GM19351 (cell line): Measurements from ENCODE around the gene MAMDC2.

Experiments
- ATAC-seq: cut with Tn5 transposase; IDR thresholded peaks from one replicate; pipeline ENCODE4 v1.9.1; 2021; ENCODE audit warnings: mild to moderate bottlenecking, moderate library complexity; ENCODE audit not compliant: unreplicated experiment

Gene MAMDC2

DNA sequence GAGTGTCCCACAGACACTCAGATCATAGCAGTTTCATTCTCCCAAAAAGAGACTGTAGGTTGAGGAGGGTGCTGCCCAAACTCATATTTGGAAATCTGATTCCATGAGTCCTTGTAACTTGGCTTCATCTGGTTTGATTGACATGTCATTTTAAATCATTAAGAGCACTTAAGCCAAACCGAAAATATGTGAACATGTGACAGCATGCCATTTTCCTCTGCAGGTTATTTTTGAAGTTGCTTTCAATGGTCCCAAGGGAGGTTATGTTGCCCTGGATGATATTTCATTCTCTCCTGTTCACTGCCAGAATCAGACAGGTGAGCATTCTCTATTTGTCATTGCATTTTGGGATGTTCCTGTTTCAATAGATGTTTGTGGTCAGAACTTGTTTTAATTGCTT, 87.6 kb downstream of the MAMDC2 start:
- ATAC-seq, result no peak

DNA sequence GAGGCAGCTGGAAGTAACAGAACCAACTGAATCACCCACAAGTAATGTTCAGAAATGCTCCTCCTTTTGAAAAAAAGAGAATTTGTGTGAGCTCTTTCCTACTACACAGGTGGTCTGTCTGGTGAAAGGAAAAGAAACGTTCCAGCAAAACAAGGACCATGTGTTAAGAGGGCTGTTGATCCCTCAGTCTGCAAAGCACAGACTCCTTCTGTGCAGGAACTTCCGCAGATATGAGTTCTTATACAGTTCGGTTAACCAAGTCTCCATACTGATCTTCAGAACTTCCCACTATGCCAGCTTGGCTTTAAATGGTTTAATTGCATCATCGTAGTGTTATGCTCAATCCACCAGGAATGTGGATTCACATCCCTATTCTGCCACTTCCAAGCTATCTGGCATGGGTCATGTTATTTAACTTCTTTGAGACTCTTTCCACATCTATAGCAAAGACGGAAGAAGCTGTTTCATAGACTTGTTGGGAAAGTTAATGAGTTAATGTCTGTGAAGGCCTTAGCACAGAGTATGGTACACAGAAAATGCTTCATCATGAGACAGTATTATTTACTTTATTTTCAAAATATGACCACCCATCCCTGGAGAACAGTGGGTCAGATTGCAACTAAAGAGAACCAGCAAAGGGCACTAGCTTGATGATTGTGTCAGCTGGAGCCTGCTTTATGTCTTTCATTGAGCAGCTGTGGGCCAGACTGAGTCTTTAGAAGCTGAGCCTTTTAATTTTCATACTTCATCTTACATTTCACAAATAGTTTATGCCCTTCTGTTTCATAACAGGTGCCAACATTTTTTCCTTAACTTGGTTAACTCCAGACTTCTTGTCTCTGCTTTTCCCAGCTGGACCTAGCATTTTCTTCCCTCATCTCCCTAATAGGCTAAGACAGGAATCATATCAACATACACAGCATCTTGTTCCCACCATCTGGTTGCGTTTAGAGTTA, 89.9 kb downstream of the MAMDC2 start:
- no peak for ATAC-seq

DNA sequence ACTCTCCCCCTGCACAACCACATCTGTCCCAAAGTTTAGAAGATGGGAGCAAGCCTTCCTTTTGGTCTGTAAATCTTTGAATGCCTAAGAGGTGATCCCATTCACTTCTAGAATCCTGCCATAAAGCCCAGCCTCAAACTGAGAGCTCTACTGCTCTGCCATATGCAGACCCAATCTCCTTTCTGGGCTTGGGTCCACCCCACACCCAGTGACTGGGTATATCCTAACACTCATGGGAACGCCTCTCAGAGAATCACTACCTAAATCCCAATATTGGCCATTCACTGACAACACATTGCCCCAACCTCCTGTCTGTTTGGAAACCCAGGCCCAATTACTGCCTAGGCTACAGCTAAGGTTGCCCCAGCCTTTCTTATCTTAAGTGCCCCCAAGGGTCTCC, 90.7 kb downstream of the MAMDC2 start:
- ATAC-seq, result no peak

DNA sequence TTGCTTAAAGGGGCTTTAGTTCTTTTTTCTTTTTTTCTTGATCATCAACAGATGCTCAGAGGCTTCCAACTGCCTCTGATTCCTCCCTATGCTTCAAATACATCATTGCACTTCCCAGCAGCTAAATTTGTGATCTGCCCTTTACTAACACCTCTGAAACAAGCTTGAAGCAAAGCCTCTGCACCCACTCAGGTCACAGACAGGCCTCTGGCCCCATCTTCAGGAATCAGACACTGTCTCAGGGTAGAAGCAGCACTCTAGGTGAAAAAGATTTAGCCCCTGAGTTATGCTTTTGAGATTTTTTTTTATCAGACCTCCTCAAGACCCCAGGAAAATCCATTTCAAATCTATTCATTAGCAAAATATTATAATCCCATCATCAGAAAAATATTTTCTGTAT, 91.5 kb downstream of the MAMDC2 start:
- ATAC-seq, result no peak

DNA sequence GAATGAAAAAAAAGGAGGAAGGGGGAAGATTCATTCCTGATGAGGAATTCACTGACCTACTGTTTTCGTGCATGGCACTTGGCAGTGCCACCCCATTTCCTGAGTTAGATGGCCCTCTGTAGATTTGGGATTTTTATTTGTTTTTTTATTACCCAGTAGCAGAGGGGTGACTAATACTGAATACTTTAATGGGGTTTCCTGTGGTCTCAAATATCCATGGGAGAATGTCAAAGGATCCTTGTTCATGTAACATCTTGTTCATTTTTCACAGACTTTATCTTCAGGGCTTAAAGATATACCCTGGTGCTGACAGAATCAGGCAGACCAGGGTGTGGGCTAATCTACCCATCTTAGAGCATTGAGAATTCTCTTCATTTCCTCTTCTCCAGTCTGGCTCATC, 93.0 kb downstream of the MAMDC2 start:
- no peak for ATAC-seq

DNA sequence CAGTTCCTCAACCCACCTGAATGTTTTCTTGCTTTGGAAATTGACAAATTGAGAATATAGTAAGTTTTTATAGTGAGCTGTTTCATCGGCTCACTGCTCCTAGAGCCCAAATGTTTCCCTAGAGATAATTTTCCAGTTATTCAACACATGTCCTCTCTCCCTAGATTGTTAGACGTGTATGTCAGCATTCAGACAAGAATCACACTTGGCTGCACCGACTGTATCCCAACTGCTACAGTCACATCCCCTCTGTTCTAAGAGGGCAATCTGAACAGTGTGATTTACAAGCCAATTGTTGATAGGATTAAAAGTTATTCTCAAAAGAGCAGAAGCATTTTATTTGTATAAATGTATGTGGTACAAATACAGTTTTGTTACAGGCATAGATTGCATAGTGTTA, 93.9 kb downstream of the MAMDC2 start:
- no peak for ATAC-seq

DNA sequence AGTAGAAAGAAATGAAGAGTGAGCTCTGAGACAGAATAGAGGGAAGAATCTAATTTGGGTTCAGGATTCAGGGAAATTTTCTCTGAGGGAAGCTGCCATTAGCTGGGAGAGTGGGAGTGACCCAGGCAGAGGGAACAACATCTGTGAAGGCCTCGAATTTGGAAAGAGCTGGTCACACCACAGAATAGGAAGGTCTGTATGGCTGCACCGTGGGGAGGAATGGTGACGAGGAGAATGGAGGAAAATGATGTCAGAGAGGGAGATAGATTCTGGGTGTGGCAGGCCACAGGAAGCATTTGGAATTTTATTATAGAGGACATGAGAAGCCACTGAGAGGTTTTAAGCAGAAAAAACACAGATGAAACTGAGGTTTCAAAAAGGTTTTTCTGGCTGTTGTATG, 98.5 kb downstream of the MAMDC2 start:
- no peak for ATAC-seq

DNA sequence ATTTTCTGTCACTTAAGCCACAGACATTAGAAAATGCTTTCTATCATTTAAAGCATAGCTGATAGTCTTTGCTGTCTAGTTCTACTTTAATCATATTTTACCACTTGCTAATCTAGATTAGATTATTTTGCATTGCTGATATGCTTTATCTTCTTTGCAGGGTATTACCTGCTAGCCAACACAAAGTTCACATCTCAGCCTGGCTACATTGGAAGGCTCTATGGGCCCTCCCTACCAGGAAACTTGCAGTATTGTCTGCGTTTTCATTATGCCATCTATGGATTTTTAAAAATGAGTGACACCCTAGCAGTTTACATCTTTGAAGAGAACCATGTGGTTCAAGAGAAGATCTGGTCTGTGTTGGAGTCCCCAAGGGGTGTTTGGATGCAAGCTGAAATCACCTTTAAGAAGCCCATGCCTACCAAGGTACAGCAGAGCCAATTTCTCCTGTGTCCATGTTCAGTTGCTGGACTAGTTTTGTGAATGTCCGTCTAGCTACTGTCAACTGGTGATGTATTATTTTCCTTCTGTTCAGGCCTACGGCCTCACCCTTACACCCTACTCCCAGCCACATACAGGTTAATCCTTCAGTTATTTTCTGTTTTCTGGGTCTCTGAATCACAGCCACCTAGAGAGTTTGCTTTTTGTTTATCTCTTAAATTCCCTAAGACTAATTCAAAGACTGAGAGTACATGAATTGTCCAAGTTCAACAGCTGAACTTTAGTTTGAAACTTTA, 99.9 kb downstream of the MAMDC2 start:
- no peak for ATAC-seq

DNA sequence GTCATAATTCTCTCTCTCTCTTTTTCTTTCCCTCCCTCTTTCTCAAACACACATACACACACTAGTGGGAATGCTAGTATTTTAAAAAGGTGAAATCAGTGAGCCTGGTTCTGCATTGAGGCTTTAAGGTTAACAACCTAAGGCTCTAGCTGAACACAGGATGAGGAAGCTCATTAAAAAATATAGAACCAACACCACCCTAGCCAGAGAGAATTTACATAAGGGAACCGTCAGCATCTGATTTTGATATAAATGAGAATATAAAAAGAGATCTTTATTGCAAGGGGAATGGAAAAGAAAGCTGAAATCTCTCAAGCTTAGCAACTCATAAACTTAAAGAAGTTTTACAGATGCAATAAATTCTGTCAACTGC, 100.5 kb downstream of the MAMDC2 start:
- ATAC-seq, result no peak

DNA sequence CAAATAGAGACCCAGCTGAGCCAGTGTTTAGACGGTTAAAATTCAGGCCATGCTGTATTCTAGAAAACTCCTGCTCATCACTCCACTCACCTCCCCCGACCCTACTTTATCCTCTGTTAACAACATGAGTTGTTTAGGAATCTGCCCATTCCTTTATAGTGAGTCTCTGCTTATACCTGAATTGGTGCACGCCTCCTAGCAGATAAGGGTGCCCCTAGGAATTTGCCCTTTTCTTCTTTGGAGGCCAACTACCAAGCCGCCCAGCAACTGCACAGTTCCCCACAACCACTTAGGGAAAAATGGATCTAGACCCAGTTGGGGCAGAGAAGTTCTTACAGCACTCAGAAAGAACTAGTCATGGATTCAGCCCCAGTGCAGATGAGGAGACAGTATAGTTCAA, 102.3 kb downstream of the MAMDC2 start:
- ATAC-seq, result no peak

DNA sequence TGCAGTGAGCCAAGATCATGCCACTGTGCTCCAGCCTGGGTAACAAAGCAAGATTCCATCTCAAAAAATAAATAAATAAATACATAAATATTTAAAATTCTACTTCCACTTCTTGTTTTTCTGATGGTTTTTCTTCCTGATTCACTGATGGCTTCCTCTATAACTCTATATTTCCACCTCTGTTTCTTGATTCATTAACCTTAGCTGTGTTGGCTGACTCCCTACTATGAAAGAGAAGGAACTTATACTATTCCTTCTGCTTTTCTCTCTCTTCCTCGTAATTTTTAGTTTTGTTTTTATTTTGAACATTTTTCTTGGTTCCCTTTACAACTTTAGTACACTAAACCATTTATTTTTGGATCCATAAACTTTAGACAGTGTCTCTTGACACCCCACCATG, 103.5 kb downstream of the MAMDC2 start:
- no peak for ATAC-seq

DNA sequence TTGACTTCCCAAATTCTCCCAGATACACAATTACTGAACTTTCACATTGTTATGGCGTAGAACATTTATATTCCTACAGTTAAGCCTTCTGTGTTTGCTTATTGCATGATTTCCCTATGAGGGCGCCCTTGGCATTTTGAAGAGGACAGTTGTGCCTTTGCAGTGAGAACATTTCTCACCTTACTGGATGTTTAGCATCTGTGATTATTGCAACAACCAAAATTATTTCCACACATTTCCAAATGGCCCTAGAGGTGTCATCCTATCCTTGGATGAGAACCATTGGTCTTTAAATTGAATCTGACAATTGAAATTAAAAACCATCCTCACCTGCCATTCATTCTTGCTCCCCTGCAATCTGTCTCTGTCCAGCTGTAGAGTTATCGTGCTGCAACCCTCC, 104.0 kb downstream of the MAMDC2 start:
- no peak for ATAC-seq

DNA sequence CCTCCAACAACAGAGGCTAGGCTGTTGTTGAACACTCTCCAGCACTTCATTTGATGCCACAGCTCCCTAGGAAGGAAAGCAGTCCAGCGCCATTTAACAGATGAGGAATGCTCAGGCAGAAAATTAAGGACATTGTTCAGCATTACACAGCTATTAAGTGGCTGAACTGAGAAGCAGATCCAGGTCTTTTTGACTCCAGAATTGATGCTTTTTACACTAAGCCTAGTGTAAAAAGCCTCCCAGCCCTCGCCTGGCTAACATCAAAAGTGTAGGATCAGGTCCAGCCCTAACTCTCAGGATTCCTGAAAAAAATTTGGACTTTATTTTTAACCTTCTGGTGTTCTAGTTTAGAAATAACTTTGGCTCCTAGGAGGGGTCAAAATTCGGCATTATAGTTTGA, 108.7 kb downstream of the MAMDC2 start:
- ATAC-seq, result no peak

DNA sequence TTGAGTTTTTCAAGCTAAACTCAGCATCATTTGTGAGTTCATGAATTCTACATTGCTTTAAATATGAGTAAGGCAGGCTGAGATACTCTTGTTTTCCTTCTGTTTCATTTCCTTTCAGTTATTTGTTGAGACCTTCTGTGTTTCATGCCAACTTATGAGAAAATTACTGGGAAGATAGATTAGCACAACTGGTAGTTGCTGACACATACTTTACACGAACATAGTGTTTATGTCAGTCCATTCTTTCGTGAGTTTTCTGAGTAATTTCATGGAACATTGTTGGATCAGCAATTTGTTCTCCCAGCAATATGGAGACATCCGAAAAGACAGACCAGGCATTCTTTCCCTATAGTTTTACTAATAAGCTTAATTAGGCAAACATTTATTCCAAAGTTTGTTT, 113.1 kb downstream of the MAMDC2 start:
- no peak for ATAC-seq

DNA sequence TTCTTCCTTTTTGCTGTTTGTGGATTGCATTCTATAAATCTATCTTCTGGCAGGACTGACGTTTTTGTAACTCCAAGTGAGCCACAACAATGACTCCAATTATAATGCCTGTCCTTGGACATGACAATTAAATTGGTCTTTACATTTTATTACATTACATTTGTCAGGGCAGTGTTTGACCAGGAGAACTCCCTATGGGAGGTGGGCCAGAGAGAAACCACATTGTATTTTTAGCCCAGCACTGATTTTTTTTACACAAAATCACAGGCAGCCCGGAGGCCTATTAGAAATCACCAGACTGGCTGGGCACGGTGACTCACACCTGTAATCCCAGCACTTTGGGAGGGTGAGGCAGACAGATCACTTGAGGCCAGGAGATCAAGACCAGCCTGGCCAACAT, 116.0 kb downstream of the MAMDC2 start:
- ATAC-seq, result no peak

DNA sequence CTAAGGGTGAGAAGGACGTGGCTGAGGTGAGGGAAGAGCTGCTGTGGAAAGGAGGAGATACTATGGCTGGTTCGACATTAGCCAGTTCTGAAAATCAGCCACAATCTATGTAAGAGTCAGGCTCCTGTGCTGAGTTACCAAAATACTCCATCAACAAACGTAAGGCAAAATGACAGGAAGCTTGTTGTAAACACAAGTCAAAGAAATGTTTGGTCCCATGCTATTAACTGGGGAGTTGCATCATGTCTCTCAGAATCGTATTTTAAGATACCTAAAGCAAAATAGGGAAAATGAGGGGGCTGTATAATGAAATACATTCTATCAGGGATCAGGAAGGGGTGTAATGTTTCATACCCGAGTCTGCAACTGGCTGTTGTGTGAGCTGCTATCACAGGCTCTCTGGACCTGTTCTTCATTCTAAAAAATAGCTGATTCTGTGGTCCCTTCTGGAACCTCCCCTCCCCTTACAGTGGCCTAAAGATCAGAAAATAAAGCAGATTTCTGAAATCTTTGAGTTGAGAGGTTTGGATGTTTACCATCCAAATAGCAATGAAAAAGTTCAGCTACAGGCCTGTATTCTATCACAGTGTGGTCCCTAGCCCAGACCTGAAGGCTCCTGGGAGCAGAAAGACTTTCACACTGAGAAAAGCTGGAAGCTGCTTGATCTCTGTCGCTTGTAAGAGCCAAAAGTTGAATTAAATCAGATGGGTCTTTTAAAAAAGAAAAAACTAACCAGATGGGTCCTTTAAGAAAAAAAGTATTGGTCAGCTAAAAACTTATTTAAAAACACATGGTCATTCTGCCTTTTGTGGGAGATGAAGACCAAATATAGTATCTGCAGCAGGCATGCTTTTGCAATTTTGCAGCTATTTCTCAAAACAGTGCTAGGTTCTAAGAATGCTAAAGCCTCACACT, 117.3 kb downstream of the MAMDC2 start:
- ATAC-seq, result no peak

DNA sequence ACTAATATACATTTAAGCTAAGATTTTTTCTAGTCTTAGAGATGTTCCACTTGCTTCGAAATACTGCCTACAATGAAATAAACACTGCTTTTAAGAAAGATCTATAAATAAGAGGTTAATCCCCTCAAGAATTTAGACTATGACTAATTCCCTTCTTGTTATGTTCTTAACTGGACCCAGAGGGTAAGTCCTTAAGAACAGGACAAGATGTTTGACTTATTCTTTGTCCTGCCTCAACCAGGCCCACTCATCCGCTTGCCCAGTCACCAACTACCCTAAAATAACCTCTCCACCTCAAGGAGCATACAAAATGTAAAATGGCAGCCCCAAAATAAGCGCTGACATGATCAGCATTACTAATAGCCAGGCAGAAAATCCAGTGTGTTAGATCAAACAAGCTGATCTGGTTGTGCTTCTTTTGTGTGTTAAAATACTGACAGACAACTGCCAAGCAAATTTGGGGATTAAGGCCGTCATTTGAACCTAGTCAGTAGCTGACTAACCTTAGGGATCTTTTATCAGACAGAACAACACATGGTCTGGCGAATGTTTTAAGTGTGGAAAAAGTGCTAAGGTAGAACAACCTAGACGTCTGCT, 121.5 kb downstream of the MAMDC2 start:
- ATAC-seq, result no peak

DNA sequence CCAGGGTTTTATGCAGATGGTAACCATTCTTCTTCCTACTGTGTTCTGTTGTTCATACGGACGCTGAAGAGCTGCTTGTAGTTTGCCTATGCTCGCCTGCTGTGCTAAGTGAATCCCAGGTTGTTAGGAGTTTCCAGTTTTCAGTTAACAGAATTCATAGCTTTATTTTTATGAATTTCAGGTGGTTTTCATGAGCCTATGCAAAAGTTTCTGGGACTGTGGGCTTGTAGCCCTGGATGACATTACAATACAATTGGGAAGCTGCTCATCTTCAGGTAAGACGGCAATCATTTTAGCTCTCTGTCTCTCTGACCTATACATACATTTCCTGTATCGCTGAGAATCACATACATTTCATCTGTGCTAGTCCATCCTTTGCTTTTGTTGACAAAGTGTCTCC, 124.9 kb downstream of the MAMDC2 start:
- ATAC-seq, result no peak

DNA sequence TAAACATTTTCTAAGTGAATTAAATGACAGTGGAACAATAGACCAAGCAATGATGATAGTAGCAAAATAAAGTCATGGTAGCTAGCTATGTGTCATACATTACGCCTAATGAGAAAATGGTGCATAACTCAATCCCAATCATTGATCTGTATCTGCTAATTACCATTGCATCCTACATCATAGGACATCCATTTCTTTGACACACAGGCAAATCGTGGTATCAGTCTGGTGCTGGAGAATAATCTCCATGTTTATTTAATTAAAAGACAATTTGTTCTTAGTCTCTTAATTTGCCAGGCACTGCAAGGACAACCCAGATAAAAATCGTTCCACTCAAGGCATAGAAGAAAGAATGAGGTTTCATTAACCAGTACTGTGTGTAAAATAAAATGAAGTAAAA, 125.6 kb downstream of the MAMDC2 start:
- ATAC-seq, result no peak

DNA sequence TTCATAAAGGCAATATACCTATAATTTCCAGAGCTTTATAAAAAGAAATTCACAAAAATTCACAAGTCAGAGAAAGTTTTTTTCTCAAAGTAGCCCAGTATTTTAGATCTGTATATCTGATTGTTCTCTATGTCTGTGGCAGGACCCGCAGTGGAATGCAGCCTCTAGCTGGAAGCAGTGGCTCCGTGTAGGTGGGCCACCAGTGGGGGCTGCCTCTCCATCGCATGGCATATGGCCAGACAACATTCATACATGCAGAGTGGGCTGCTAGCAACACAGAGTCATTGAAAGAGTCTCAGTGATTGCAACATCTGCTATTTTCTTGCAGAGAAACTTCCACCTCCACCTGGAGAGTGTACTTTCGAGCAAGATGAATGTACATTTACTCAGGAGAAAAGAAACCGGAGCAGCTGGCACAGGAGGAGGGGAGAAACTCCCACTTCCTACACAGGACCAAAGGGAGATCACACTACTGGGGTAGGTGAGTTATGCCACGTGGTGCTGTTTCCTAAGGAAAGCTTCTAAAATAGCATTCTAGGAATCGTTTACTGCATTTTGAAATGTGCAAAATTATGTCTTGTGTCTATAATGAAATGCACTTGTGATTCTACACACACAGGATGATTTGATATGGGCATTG, 126.6 kb downstream of the MAMDC2 start:
- no peak for ATAC-seq
